Retinal pigment epithelial cell (primary cell): ENCODE measurements around the gene TNFRSF1B.

Experiments used
- DNase-seq: peaks from one replicate; pipeline ENCODE4 v3.0.0-alpha.2; 2010; ENCODE audit warnings: low read depth
- H3K4me3 ChIP-seq: 2 replicates; pipeline ENCODE4 v1.5.1; 2011; ENCODE audit warnings: mild to moderate bottlenecking, low read length, control low read depth, moderate library complexity
- CTCF ChIP-seq: conservative IDR thresholded peaks from 2 replicates; pipeline ENCODE4 v1.5.1; 2011; ENCODE audit warnings: low read depth, low read length, control low read depth, inconsistent platforms

The TNFRSF1B gene

GRCh38 chr1:12173041-12173509, 6.3 kb downstream of the TNFRSF1B start:
- no peak for TF ChIP-seq CTCF
- no peak for DNase-seq
- H3K4me3 ChIP-seq: no peak overlapping the region

- TF ChIP-seq CTCF: no peak
- DNase-seq: no peak
- H3K4me3 ChIP-seq: no peak overlapping the region
Observed at GRCh38 chr1:12173631-12174121, 6.9 kb downstream of the TNFRSF1B start.

- TF ChIP-seq CTCF: no peak
- DNase-seq: no peak
- H3K4me3 ChIP-seq: no peak overlapping the region
Observed at GRCh38 chr1:12174924-12175810, 8.4 kb downstream of the TNFRSF1B start.

- TF ChIP-seq CTCF: no peak
- no peak for DNase-seq
- H3K4me3 ChIP-seq: no peak overlapping the region
Observed at GRCh38 chr1:12176298-12177118, 9.7 kb downstream of the TNFRSF1B start.

- DNase-seq: no peak
- no peak overlapping the region for H3K4me3 ChIP-seq
- no peak for TF ChIP-seq CTCF
Observed at GRCh38 chr1:12177156-12177998, 10.6 kb downstream of the TNFRSF1B start.

GRCh38 chr1:12177999-12178441, 11.2 kb downstream of the TNFRSF1B start:
- no peak overlapping the region for H3K4me3 ChIP-seq
- TF ChIP-seq CTCF: no peak
- no peak for DNase-seq
